Smooth muscle cell (in vitro differentiated cells): Measurements from ENCODE around the gene VMA21. TPM values are rescaled to one million over a fixed set of nuclear protein-coding genes. Genes with fewer than 3 reads are reported as not detected.

Experiments
- DNase-seq: peaks from one replicate; lab custom pipeline; 2025; ENCODE audit not compliant: unreplicated experiment; lab: John Stamatoyannopoulos, UW
- H2AFZ ChIP-seq: fragments of 200-600 bp; sonication (generic); 2 replicates; pipeline ENCODE4 v1.6.0; 2016; ENCODE audit warnings: antibody characterized with exemption, low read depth, mild to moderate bottlenecking
- H3F3A ChIP-seq: fragments of 200-600 bp; sonication (generic); 2 replicates; pipeline ENCODE4 v1.6.0; 2017; ENCODE audit warnings: antibody characterized with exemption, low read depth
- H3K27ac ChIP-seq: fragments of 200-600 bp; sonication (generic); 2 replicates; pipeline ENCODE4 v1.5.1; 2016; ENCODE audit warnings: low read depth, mild to moderate bottlenecking
- H3K27me3 ChIP-seq: fragments of 200-600 bp; sonication (generic); 2 replicates; pipeline ENCODE4 v1.6.1; 2016; ENCODE audit warnings: low read depth, mild to moderate bottlenecking
- H3K36me3 ChIP-seq: fragments of 200-600 bp; sonication (generic); 2 replicates; pipeline ENCODE4 v1.5.1; 2016; ENCODE audit warnings: low read depth
- H3K4me1 ChIP-seq: fragments of 200-600 bp; sonication (generic); 2 replicates; pipeline ENCODE4 v1.5.1; 2016; ENCODE audit warnings: low read depth
- H3K4me2 ChIP-seq: fragments of 200-600 bp; sonication (generic); 2 replicates; pipeline ENCODE4 v1.6.0; 2016; ENCODE audit warnings: mild to moderate bottlenecking
- H3K4me3 ChIP-seq: fragments of 200-600 bp; sonication (generic); 2 replicates; pipeline ENCODE4 v1.5.1; 2016; ENCODE audit warnings: mild to moderate bottlenecking
- H3K79me2 ChIP-seq: fragments of 200-600 bp; sonication (generic); 2 replicates; pipeline ENCODE4 v1.6.0; 2016; ENCODE audit warnings: low read depth, mild to moderate bottlenecking
- H3K9ac ChIP-seq: fragments of 200-600 bp; sonication (generic); 2 replicates; pipeline ENCODE4 v1.6.0; 2016; ENCODE audit warnings: low read depth
- H3K9me3 ChIP-seq: fragments of 200-600 bp; sonication (generic); replicated peaks from 2 replicates; pipeline ENCODE4 v1.5.1; 2016; ENCODE audit warnings: low read depth
- H4K20me1 ChIP-seq: fragments of 200-600 bp; sonication (generic); 2 replicates; pipeline ENCODE4 v1.6.0; 2016; ENCODE audit warnings: low read depth
- WGBS: methylation state at CpG from one replicate; pipeline ENCODE4 v1.1.7; 2016; ENCODE audit warnings: low lambda C conversion rate; 5-methylcytosine and 5-hydroxymethylcytosine counted together
- polyA plus RNA-seq: library from polyadenylated mRNA; unstranded; fragments of >200 nt; fragmentation: Nextera tagmentation; extraction: Ambion mirVana; gene quantifications from 2 replicates; pipeline ENCODE4 v1.2.1, GENCODE V29; 2016
- total RNA-seq: library from RNA; depleted of rRNA; stranded (reverse); fragments of >200 nt; gene quantifications from 2 replicates; pipeline ENCODE4 v1.2.3, GENCODE V29; 2014
- TF ChIP-seq, protein P1 (sequence below): fragments of 200-600 bp; sonication (generic); IDR thresholded peaks from 2 replicates; pipeline ENCODE4 v1.5.1; 2017; ENCODE audit warnings: borderline replicate concordance, mild to moderate bottlenecking, antibody characterized with exemption; ENCODE audit not compliant: insufficient read depth, poor library complexity, severe bottlenecking

The VMA21 gene, protein sequence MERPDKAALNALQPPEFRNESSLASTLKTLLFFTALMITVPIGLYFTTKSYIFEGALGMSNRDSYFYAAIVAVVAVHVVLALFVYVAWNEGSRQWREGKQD
- total RNA-seq: 31.9 and 38.1 TPM in 2 replicates
- polyA plus RNA-seq: 18.4 and 19.9 TPM in 2 replicates

DNA sequence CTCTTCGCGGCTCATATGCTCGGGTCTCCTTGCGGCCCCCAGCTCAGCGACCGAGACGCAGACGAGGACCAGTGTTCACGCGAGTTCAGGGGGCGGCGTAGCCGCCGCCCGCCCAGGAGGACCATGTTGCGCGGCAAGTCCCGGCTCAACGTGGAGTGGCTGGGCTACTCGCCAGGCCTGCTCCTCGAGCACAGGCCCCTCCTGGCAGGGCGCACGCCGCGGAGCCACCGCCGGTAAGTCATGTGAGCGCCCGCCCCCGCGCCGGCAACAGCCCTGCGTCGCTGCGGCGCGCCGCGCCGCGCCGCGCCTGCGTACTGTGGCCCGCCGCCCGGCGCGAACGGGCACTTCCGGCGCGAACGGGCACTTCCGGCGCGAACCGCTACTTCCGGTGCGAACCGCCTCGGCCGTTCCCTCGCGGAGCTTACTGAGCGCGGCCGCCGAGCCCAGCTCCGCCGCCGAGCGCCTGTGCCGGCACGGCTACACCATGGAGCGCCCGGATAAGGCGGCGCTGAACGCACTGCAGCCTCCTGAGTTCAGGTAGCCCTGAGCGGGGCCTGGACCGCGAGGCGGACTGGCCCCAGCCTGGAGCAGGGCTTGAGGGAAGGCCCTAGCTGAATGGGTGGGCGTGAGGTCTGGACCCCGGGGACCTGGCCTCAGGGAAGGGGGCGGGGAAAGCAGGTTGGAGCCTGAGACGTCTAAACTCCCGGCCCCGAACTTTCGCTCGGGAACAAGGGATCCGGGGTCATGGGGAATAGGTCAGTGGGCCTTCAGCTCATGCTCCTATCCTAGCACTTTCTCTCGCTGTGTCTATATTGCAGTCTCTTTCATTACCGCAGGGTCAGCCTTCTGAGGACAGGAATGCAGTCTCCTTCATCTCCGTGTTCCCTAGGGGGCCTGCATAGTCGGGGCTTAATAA is at the start of gene VMA21:
Gene VMA21, plus strand, starts transcription at position 382 of the 916 bp plus-strand sequence. Its CDS starts 103 bp downstream, at position 485.
- H2AFZ ChIP-seq: peak within 1 kb of the TSS; percentile 81
- H3K9me3 ChIP-seq: no peaks in the 10 kb centered on the region
- TF ChIP-seq, protein P1, sequence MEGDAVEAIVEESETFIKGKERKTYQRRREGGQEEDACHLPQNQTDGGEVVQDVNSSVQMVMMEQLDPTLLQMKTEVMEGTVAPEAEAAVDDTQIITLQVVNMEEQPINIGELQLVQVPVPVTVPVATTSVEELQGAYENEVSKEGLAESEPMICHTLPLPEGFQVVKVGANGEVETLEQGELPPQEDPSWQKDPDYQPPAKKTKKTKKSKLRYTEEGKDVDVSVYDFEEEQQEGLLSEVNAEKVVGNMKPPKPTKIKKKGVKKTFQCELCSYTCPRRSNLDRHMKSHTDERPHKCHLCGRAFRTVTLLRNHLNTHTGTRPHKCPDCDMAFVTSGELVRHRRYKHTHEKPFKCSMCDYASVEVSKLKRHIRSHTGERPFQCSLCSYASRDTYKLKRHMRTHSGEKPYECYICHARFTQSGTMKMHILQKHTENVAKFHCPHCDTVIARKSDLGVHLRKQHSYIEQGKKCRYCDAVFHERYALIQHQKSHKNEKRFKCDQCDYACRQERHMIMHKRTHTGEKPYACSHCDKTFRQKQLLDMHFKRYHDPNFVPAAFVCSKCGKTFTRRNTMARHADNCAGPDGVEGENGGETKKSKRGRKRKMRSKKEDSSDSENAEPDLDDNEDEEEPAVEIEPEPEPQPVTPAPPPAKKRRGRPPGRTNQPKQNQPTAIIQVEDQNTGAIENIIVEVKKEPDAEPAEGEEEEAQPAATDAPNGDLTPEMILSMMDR: no peak
- 49% methylated on average over 83 of the region's 97 CpGs for WGBS
- H3K9ac ChIP-seq: peak within 1 kb of the TSS; percentile 89
- peak within 1 kb of the TSS; percentile 85 for H3K4me3 ChIP-seq
- peak within 1 kb of the TSS; percentile 85 for H3K4me2 ChIP-seq
- H3K36me3 ChIP-seq: no peaks in the 10 kb centered on the region
- H3K27me3 ChIP-seq: no peaks in the 10 kb centered on the region
- peaks cover 5% of the 10 kb centered on the region for H3K4me1 ChIP-seq
- peaks cover 50% of the 10 kb centered on the region for H3K79me2 ChIP-seq
- peak; percentile 43 for DNase-seq
- no peaks in the 10 kb centered on the region for H3F3A ChIP-seq
- peaks cover 22% of the 10 kb centered on the region for H4K20me1 ChIP-seq
- H3K27ac ChIP-seq: peak within 1 kb of the TSS; percentile 93

DNA sequence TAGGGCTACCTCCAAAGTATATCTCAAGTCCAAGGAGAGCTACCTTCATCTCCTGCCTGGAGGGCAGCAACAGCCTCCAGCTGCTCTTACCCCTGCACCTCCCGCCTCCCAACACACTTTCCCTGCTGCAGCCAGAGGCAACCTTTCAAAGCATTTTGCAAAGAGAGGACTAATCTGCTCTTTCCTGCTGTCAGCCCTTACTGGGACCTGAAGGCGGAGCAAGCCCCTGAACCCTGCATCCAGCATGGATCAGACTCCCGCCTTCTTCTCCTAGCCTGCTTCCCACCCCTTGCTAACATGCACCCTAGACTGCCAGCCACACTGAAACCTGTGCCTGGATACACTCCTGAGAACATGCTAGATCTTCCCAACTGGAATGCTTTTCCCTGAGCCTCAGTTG is 37.7 kb upstream of the VMA21 start:
- H3K36me3 ChIP-seq: no peaks in the 10 kb centered on the region
- 38% methylated on average over 3 of the region's 3 CpGs for WGBS
- DNase-seq: no peak
- no peak overlapping the region for H3K9ac ChIP-seq
- H3K27ac ChIP-seq: no peak overlapping the region
- no peaks in the 10 kb centered on the region for H3K79me2 ChIP-seq
- no peaks in the 10 kb centered on the region for H3K4me1 ChIP-seq
- no peak overlapping the region for H3K4me2 ChIP-seq
- H3F3A ChIP-seq: no peaks in the 10 kb centered on the region
- H4K20me1 ChIP-seq: no peaks in the 10 kb centered on the region
- H3K27me3 ChIP-seq: peaks cover 3% of the 10 kb centered on the region
- TF ChIP-seq, protein P1: no peak
- no peak overlapping the region for H3K4me3 ChIP-seq
- no peaks in the 10 kb centered on the region for H3K9me3 ChIP-seq
- H2AFZ ChIP-seq: no peak overlapping the region

DNA sequence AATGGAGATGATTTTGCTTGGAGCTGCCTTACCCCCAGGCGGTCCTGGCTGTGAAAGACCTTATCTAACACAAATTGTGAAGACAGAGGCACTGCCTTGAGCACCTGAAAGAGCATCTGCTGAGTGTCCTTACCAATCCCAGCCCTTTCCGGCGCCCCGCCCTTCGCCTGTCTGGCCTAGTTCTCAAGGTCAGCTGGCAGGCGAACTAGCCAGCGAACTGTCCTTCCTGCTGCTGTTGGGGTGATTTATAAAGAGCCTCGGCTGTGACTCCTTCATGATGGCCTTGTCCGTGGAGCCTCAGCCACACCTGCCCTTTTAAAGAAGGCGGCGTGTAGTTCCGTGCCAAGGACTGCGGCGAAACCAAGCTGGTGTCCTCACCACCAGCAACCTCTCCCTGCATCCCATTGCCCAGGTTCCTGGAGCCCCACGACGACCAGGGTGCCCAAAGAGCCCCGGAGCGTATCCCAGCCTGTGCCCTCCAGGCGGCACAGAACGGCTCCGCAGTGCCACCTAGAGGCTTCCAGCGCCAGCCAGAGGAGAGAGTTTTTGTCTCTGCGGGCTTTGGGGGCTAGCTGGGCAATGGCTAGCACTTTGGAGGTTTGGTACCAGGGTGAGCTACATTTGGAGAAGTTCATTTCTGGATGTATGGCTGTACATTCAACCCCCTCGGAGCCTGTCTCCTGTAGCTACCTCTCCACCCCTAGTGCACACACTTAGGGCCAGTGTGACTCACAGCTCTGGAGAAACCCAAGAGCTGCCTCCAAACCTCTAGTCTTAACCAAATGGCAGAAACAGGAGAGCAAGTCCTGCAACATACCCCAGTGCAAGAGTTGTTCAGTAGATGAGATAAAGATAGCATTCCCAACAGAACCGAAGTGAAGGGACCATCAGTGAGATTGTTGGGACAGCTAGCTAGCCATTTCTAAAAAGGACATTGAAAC is 36.8 kb upstream of the VMA21 start:
- Histone ChIP-seq H3K27me3 (peaks cover 3% of the 10 kb centered on the region), H3K4me3 (no peak overlapping the region), H3K79me2 (no peaks in the 10 kb centered on the region), H3K9me3 (no peaks in the 10 kb centered on the region), H3K4me2 (peak overlapping the region; percentile 23), H3K36me3 (no peaks in the 10 kb centered on the region), H3F3A (no peaks in the 10 kb centered on the region), H2AFZ (no peak overlapping the region), H3K27ac (no peak overlapping the region), H3K9ac (no peak overlapping the region), H4K20me1 (no peaks in the 10 kb centered on the region), H3K4me1 (no peaks in the 10 kb centered on the region)
- WGBS: 45% methylated on average over 25 of the region's 25 CpGs
- DNase-seq: no peak
- TF ChIP-seq, protein P1: peak; percentile 69
